ENCODE measurements around the gene GYPC.
"Not testable (repeated sequence)": the region's sequence is repeated elsewhere in the genome, so short reads cannot be mapped to it uniquely, and the experiment has no call there.

GYPC gene

GRCh38 chr2:126668254-126668653 lies 12.3 kb downstream of the GYPC start:
- no peak for DNase-seq (ENCODE audit: low spot score)

GRCh38 chr2:126669772-126670171 lies 13.8 kb downstream of the GYPC start:
- DNase-seq (ENCODE audit: low spot score) = no peak
- FAIRE-seq = no peak

More at GRCh38 chr2:126668254-126668653, 12.3 kb downstream of the GYPC start:
- no peak for FAIRE-seq

- no peak for FAIRE-seq
- no peak for DNase-seq (ENCODE audit: low spot score)
These were observed 15.5 kb downstream of the GYPC start for GRCh38 chr2:126671488-126671887.

- FAIRE-seq (no peak), DNase-seq (ENCODE audit: low spot score) (no peak)
These were observed 17.1 kb downstream of the GYPC start for GRCh38 chr2:126672980-126673605.

GRCh38 chr2:126674075-126674744 lies 18.3 kb downstream of the GYPC start:
- FAIRE-seq = no peak
- DNase-seq (ENCODE audit: low spot score) = no peak

- FAIRE-seq = no peak
- no peak for DNase-seq (ENCODE audit: low spot score)
These were observed 19.7 kb downstream of the GYPC start for GRCh38 chr2:126675637-126676036.

GRCh38 chr2:126676221-126677175 lies 20.5 kb downstream of the GYPC start:
- FAIRE-seq (no peak), DNase-seq (ENCODE audit: low spot score) (no peak)

GRCh38 chr2:126677176-126677538 lies 21.2 kb downstream of the GYPC start:
- DNase-seq (ENCODE audit: low spot score) = no peak
- FAIRE-seq = no peak

GRCh38 chr2:126678269-126679065 lies 22.5 kb downstream of the GYPC start:
- DNase-seq (ENCODE audit: low spot score) (no peak), FAIRE-seq (no peak)

- FAIRE-seq (no peak), DNase-seq (ENCODE audit: low spot score) (no peak)
These were observed 23.2 kb downstream of the GYPC start for GRCh38 chr2:126679094-126679713.

GRCh38 chr2:126681505-126681904 lies 25.5 kb downstream of the GYPC start:
- FAIRE-seq = no peak
- no peak for DNase-seq (ENCODE audit: low spot score)

- FAIRE-seq = no peak
- no peak for DNase-seq (ENCODE audit: low spot score)
These were observed 29.7 kb downstream of the GYPC start for GRCh38 chr2:126685629-126686028.

GRCh38 chr2:126686286-126686685 lies 30.3 kb downstream of the GYPC start:
- DNase-seq (ENCODE audit: low spot score) (no peak), FAIRE-seq (no peak)

GRCh38 chr2:126686841-126687485 lies 31.0 kb downstream of the GYPC start:
- no peak for FAIRE-seq
- no peak for DNase-seq (ENCODE audit: low spot score)

- FAIRE-seq (no peak), DNase-seq (ENCODE audit: low spot score) (no peak)
These were observed 31.5 kb downstream of the GYPC start for GRCh38 chr2:126687503-126687902.

GRCh38 chr2:126688594-126688993 lies 32.6 kb downstream of the GYPC start:
- not testable (repeated sequence) for FAIRE-seq; DNase-seq (ENCODE audit: low spot score)

GRCh38 chr2:126692241-126692640 lies 36.3 kb downstream of the GYPC start:
- FAIRE-seq; DNase-seq (ENCODE audit: low spot score): not testable (repeated sequence)

GRCh38 chr2:126692934-126693592 lies 37.1 kb downstream of the GYPC start:
- not testable (repeated sequence) for DNase-seq (ENCODE audit: low spot score); FAIRE-seq

GRCh38 chr2:126696644-126697520 lies 40.9 kb downstream of the GYPC start:
- no peak for FAIRE-seq
- no peak for DNase-seq (ENCODE audit: low spot score)
